K562 (cell line): ENCODE data around the gene ZNF106.

Source experiments
- EZH2 ChIP-seq: IDR thresholded peaks from 2 replicates; pipeline ENCODE4 v1.6.1; 2012; ENCODE audit warnings: low read depth, mild to moderate bottlenecking, inconsistent platforms, low read length, borderline replicate concordance
- KLF1 ChIP-seq: fragments of 450-650 bp; IDR thresholded peaks from 2 replicates; pipeline ENCODE4 v1.6.1; 2016; ENCODE audit warnings: missing genetic modification characterization, missing compliant biosample characterization
- MIER1 ChIP-seq: fragments of 450-650 bp; IDR thresholded peaks from 2 replicates; pipeline ENCODE4 v1.6.1; 2016; ENCODE audit warnings: antibody characterized with exemption, mild to moderate bottlenecking, low read depth
- PHF20 ChIP-seq: fragments of 450-650 bp; IDR thresholded peaks from 2 replicates; pipeline ENCODE4 v1.6.1; 2018; ENCODE audit not compliant: partially characterized antibody
- POLR2AphosphoS5 ChIP-seq: IDR thresholded peaks from 2 replicates; pipeline ENCODE4 v1.6.1; 2011; ENCODE audit warnings: mild to moderate bottlenecking, low read depth, low read length, moderate library complexity; ENCODE audit not compliant: control insufficient read depth, insufficient read depth
- PTTG1 ChIP-seq: fragments of 450-650 bp; IDR thresholded peaks from 2 replicates; pipeline ENCODE4 v1.6.1; 2016; ENCODE audit warnings: low read depth, mild to moderate bottlenecking, missing genetic modification characterization, missing compliant biosample characterization
- SP1 ChIP-seq: sonication (generic); formaldehyde crosslinking; IDR thresholded peaks from 2 replicates; pipeline ENCODE4 v1.8.1; 2022; ENCODE audit warnings: mild to moderate bottlenecking, missing genetic modification reagents
- ZNF282 ChIP-seq: sonication (generic); formaldehyde crosslinking; IDR thresholded peaks from 2 replicates; pipeline ENCODE4 v1.8.1; 2023; ENCODE audit warnings: missing genetic modification reagents
- TF ChIP-seq, protein P1 (sequence below), 2 experiments: fragments of 450-650 bp; formaldehyde crosslinking in 1 of 2; IDR thresholded peaks; 2 replicates each; pipeline versions ENCODE4 v1.4.0 to v1.6.1; 2014 to 2020; ENCODE audit warnings: mild to moderate bottlenecking in 2 of 2, borderline replicate concordance in 1 of 2, low read depth in 1 of 2
- TF ChIP-seq, protein P2 (sequence below), 3 experiments: IDR thresholded peaks in 2 of 3; conservative IDR thresholded peaks in 1 of 3; 2 replicates each; pipeline ENCODE4 v1.5.1; 2011 to 2012; ENCODE audit warnings: low read length in 3 of 3, mild to moderate bottlenecking in 3 of 3, control low read depth in 2 of 3, improper control_type of control experiment in 1 of 3, inconsistent platforms in 1 of 3, low read depth in 1 of 3, mixed read lengths in 1 of 3, moderate library complexity in 1 of 3; ENCODE audit not compliant: insufficient read depth in 2 of 3
- TF ChIP-seq, protein P3 (sequence below): sonication (generic); formaldehyde crosslinking; IDR thresholded peaks from 2 replicates; pipeline ENCODE4 v1.8.1; 2022; ENCODE audit warnings: missing genetic modification reagents

DNA sequence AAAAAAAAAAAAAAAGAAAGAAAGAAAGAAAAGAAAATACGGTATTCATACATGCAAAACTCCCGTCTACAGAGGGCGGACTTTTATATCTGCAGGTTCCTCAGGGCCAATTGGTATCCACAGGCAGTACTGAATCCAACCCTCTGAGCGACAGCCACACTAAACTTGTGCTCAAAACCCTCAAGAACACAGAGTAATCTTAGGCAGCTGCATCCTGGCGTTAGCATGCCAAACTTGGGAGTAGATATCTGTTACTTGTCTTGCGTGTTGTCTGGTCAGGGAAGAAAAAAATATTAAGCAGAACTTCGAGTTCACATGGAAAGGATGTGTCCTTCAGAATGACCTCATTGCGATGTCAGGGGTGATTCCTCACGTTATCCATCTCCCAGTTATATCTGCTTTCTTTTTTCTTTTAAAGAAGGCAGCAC, 17.3 kb upstream of the ZNF106 start:
- TF ChIP-seq ZNF282 (CRISPR knock-in tag) (no peak), POLR2AphosphoS5 (no peak), EZH2 (no peak), KLF1 (tag) (no peak), MIER1 (no peak), SP1 (CRISPR knock-in tag) (no peak), PHF20 (no peak), PTTG1 (tag) (no peak)
- TF ChIP-seq, protein P1, sequence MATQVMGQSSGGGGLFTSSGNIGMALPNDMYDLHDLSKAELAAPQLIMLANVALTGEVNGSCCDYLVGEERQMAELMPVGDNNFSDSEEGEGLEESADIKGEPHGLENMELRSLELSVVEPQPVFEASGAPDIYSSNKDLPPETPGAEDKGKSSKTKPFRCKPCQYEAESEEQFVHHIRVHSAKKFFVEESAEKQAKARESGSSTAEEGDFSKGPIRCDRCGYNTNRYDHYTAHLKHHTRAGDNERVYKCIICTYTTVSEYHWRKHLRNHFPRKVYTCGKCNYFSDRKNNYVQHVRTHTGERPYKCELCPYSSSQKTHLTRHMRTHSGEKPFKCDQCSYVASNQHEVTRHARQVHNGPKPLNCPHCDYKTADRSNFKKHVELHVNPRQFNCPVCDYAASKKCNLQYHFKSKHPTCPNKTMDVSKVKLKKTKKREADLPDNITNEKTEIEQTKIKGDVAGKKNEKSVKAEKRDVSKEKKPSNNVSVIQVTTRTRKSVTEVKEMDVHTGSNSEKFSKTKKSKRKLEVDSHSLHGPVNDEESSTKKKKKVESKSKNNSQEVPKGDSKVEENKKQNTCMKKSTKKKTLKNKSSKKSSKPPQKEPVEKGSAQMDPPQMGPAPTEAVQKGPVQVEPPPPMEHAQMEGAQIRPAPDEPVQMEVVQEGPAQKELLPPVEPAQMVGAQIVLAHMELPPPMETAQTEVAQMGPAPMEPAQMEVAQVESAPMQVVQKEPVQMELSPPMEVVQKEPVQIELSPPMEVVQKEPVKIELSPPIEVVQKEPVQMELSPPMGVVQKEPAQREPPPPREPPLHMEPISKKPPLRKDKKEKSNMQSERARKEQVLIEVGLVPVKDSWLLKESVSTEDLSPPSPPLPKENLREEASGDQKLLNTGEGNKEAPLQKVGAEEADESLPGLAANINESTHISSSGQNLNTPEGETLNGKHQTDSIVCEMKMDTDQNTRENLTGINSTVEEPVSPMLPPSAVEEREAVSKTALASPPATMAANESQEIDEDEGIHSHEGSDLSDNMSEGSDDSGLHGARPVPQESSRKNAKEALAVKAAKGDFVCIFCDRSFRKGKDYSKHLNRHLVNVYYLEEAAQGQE (IDR thresholded peaks at IDR 0.05; ENCODE audit: borderline replicate concordance): no peak
- TF ChIP-seq, protein P1 (CRISPR knock-in tag; IDR thresholded peaks at IDR 0.05; ENCODE audit: low read depth): no peak
- TF ChIP-seq, protein P2, sequence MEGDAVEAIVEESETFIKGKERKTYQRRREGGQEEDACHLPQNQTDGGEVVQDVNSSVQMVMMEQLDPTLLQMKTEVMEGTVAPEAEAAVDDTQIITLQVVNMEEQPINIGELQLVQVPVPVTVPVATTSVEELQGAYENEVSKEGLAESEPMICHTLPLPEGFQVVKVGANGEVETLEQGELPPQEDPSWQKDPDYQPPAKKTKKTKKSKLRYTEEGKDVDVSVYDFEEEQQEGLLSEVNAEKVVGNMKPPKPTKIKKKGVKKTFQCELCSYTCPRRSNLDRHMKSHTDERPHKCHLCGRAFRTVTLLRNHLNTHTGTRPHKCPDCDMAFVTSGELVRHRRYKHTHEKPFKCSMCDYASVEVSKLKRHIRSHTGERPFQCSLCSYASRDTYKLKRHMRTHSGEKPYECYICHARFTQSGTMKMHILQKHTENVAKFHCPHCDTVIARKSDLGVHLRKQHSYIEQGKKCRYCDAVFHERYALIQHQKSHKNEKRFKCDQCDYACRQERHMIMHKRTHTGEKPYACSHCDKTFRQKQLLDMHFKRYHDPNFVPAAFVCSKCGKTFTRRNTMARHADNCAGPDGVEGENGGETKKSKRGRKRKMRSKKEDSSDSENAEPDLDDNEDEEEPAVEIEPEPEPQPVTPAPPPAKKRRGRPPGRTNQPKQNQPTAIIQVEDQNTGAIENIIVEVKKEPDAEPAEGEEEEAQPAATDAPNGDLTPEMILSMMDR (IDR thresholded peaks at IDR 0.05 in 2 of 3, conservative IDR thresholded peaks at IDR 0.05 in 1 of 3; ENCODE audit: insufficient read depth in 2 of 3, low read depth in 1 of 3, low read length in 3 of 3): peak in 2 of 3 experiments; percentile 13 to 34; a peak in 3 of 6 replicates
- TF ChIP-seq, protein P3, sequence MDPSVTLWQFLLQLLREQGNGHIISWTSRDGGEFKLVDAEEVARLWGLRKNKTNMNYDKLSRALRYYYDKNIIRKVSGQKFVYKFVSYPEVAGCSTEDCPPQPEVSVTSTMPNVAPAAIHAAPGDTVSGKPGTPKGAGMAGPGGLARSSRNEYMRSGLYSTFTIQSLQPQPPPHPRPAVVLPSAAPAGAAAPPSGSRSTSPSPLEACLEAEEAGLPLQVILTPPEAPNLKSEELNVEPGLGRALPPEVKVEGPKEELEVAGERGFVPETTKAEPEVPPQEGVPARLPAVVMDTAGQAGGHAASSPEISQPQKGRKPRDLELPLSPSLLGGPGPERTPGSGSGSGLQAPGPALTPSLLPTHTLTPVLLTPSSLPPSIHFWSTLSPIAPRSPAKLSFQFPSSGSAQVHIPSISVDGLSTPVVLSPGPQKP: no peak
